A549 (cell line): ENCODE measurements around the gene MMP15.

Source experiments
- TF ChIP-seq, protein P1 (sequence below): fragments of >200 bp; sonication (Bioruptor Twin); formaldehyde crosslinking; IDR thresholded peaks from 3 replicates; pipeline ENCODE4 v1.5.1; 2016
- TF ChIP-seq, protein P2 (sequence below): IDR thresholded peaks from 2 replicates; pipeline ENCODE4 v1.6.1; 2012

DNA sequence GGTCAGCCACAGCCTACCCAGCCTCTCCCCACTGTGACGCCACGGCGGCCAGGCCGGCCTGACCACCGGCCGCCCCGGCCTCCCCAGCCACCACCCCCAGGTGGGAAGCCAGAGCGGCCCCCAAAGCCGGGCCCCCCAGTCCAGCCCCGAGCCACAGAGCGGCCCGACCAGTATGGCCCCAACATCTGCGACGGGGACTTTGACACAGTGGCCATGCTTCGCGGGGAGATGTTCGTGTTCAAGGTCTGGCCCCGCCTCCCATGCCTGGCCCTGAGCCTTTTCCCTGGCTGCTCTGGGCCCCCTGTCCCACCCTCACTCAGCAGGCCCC lies 16.0 kb downstream of the MMP15 start:
- TF ChIP-seq, protein P1, sequence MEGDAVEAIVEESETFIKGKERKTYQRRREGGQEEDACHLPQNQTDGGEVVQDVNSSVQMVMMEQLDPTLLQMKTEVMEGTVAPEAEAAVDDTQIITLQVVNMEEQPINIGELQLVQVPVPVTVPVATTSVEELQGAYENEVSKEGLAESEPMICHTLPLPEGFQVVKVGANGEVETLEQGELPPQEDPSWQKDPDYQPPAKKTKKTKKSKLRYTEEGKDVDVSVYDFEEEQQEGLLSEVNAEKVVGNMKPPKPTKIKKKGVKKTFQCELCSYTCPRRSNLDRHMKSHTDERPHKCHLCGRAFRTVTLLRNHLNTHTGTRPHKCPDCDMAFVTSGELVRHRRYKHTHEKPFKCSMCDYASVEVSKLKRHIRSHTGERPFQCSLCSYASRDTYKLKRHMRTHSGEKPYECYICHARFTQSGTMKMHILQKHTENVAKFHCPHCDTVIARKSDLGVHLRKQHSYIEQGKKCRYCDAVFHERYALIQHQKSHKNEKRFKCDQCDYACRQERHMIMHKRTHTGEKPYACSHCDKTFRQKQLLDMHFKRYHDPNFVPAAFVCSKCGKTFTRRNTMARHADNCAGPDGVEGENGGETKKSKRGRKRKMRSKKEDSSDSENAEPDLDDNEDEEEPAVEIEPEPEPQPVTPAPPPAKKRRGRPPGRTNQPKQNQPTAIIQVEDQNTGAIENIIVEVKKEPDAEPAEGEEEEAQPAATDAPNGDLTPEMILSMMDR = no peak
- TF ChIP-seq, protein P2, sequence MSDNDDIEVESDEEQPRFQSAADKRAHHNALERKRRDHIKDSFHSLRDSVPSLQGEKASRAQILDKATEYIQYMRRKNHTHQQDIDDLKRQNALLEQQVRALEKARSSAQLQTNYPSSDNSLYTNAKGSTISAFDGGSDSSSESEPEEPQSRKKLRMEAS = no peak
